Body of pancreas (tissue), 4 donors: Measurements from ENCODE around the gene CASP9.

Experiments
- CTCF ChIP-seq, 7 experiments: fragments of 450-650 bp in 4 of 7; fragments of 200-600 bp in 3 of 7; sonication (generic) in 3 of 7; IDR thresholded peaks; one replicate each; pipeline ENCODE4 v1.5.1; 2016 to 2019; ENCODE audit warnings: antibody characterized with exemption in 7 of 7
- POLR2A ChIP-seq, 3 donors: fragments of 450-650 bp; IDR thresholded peaks; one replicate each; pipeline ENCODE4 v1.6.1; 2016; ENCODE audit warnings: antibody characterized with exemption in 3 of 3, mild to moderate bottlenecking in 2 of 3

DNA sequence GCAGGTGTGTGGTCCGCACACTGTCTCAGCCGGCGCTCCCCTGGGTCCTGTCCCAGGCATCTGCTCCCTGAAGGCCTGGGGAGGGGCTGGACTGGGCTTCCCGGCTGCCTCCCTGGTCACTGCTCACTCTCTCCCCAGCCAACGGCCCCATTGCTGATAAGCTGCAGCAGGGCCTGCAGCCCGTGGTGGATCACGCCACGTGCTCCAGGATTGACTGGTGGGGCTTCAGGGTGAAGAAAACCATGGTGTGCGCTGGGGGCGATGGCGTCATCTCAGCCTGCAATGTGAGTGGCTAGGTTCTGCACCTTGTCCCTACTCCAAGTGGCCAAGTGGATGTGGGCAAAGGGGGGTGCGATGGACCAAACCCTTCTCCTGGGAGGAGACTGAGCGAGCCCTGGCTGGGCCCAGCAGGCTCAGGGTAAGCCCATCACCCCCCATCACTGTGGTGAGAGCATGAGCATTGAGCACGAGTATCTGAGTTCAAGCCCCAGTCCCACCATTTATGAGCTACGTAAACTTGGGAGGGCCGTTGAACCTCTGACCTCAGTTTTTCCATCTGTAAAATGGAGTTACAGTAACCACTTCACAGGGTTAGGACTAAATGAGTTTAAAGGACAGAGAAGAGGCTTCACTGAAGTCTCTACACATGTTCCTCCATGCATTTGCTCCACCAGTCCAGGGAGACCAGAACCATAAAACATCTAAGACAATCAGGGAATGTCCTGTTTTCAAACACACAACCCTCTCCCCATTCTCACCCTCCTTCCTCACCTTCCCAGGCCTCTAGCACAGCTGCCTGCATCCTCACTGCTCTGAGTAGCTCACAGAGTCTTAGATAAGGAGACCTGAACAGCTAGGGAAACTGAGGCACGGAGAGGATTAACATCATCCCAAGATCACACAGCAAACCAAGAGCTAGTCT is 79.3 kb downstream of the CASP9 start:
- TF ChIP-seq CTCF (IDR thresholded peaks at IDR 0.05) (no peak), POLR2A (IDR thresholded peaks at IDR 0.05) (peak in 2 of 3 donors; percentile 49 to 50)
